ENCODE measurements around the gene ACAP1.
A peak's percentile ranks its signal among the peaks of the same experiment; 100 is the strongest.

The ACAP1 gene

GRCh38 chr17:7318121-7318860 lies 18.0 kb upstream of the ACAP1 start:
- DNase-seq (ENCODE audit: low read depth) = no peak
- TF ChIP-seq CTCF (IDR thresholded peaks at IDR 0.05; ENCODE audit: low read length, missing control alignments) = no peak
- H3K4me3 ChIP-seq (replicated peaks; ENCODE audit: low read depth, low read length) = no peak overlapping the region

- TF ChIP-seq CTCF (IDR thresholded peaks at IDR 0.05; ENCODE audit: low read length, missing control alignments) = no peak
- no peak for DNase-seq (ENCODE audit: low read depth)
- H3K4me3 ChIP-seq (replicated peaks; ENCODE audit: low read depth, low read length) = no peak overlapping the region
These were observed 14.9 kb upstream of the ACAP1 start for GRCh38 chr17:7321466-7321865.

GRCh38 chr17:7322520-7323194 lies 13.7 kb upstream of the ACAP1 start:
- no peak overlapping the region for H3K4me3 ChIP-seq (replicated peaks; ENCODE audit: low read depth, low read length)
- no peak for TF ChIP-seq CTCF (IDR thresholded peaks at IDR 0.05; ENCODE audit: low read length, missing control alignments)

GRCh38 chr17:7323731-7324437 lies 12.4 kb upstream of the ACAP1 start:
- TF ChIP-seq CTCF (IDR thresholded peaks at IDR 0.05; ENCODE audit: low read length, missing control alignments) = peak; percentile 92
- peak; percentile 46 for DNase-seq (ENCODE audit: low read depth)
- H3K4me3 ChIP-seq (replicated peaks; ENCODE audit: low read depth, low read length) = no peak overlapping the region

More at GRCh38 chr17:7322520-7323194, 13.7 kb upstream of the ACAP1 start:
- DNase-seq (ENCODE audit: low read depth) = no peak

- no peak for DNase-seq (ENCODE audit: low read depth)
- no peak overlapping the region for H3K4me3 ChIP-seq (replicated peaks; ENCODE audit: low read depth, low read length)
- no peak for TF ChIP-seq CTCF (IDR thresholded peaks at IDR 0.05; ENCODE audit: low read length, missing control alignments)
These were observed 11.9 kb upstream of the ACAP1 start for GRCh38 chr17:7324438-7324779.

GRCh38 chr17:7325031-7325528 lies 11.2 kb upstream of the ACAP1 start:
- TF ChIP-seq CTCF (IDR thresholded peaks at IDR 0.05; ENCODE audit: low read length, missing control alignments) = no peak
- DNase-seq (ENCODE audit: low read depth) = no peak
- no peak overlapping the region for H3K4me3 ChIP-seq (replicated peaks; ENCODE audit: low read depth, low read length)
